ENCODE measurements around the gene FOXS1. TPM values are rescaled to one million over a fixed set of nuclear protein-coding genes. Genes with fewer than 3 reads are reported as not detected.

The FOXS1 gene
- 1.1 and 1.2 TPM in 2 replicates for total RNA-seq

DNA sequence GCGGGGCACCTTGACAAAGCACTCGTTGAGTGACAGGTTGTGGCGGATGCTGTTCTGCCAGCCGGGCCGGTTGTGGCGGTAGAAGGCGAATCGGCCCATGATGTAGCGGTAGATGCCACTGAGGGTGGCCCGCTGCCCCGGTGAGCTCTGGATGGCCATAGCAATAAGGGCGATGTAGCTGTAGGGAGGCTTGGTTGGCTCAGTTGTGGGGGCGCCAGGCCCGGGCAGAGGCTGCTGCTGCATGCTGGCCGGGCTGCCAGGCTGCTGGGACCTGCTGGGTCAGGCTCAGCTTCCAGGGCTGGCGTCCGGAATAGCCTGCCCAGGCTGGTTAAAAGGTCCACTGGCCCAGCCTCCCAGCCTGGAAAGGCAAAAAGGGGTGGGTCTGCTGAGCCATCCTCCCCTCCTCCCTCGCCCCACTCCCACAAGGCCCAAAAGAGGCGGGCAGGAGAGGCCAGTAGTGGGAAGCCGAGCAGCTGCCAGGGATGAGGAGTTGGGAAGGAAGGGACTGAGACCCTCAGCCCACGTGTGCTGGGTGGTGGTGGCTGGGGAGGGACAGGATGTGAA lies at the start of gene FOXS1:
TSS of gene FOXS1 (minus strand) at position 305 of the 564 bp plus-strand sequence. CDS start at position 243, 62 bp downstream.

DNA sequence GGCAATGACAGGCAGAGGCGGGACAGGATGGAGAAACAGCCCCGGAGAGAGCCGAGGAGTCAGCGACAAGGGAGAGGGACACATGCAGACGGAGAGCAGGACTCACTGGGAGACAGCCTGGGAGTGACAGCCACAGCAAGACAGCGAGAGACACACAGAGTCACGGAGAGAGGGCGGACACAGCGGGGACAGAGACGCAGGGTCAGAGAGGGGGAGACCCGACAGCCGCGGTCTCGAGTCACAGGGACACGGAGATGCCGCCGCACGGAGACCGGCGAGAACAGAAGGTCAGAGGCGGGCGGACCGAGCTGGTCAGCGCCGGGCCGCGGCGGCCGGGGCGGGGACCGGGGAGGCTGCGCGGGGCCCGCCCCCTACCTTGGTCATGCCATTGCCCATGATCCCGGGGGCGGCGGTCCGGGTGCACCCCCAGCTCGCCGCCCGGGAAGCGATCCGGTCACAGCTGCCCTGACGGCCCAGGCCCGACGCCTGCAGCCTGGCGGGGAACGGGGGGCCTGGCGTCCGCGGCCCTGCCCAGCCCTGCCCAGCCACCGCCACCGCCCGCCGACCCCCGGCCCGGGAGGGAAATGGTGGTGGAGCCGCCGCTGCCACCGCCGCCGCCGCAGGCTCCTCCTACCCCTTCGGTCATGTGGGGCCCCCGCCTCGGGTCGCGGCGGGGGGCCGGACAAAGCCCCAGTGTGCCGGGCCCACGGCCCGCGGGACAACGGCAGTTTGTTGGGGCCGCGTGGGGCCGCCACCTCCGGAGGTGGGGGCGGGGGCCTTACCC lies 24.7 kb upstream of the FOXS1 start, which contains the start of the genes DUSP15 and TTLL9:
TSS of gene DUSP15 (minus strand) at position 586 of the 784 bp plus-strand sequence. CDS start at position 396, 190 bp downstream.
TSS of gene TTLL9 (plus strand) at position 693 of the 784 bp plus-strand sequence. CDS start 493 bp downstream, outside the sequence.

DNA sequence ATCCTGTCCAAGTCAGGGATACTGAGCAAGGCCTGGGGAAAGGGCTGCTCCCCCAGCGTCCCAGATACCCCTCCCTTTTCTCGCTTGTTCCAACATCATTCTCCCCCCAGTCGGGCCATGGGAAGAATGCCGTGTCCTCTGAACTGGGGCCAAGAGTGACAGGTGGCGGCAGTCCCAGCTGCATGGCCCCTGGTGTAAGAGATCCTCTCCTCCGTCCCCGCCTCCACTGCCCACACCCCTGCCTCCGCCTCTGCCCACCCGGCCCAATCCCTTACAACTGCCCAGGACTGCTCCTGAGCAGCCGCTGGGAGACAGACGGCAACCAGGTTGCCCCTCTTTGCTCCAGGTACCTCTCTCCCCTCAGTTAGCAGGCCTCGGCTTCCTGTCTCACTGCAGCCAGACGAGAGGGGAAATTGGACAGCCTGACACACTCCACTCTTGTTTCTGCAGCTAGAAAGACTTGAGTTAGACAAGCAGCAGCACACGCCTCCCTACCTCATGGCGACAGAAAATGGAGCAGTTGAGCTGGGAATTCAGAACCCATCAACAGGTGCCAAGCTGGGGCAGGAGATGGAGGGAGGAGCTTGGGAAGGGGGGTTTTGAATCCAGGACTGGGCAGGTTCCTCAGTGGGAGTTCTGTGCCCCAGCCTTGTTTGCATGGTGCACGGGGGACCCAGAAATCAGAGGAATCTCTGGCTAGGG lies 26.2 kb downstream of the FOXS1 start, which contains the start of gene MYLK2:
TSS of gene MYLK2 (plus strand) at position 274 of the 702 bp plus-strand sequence. CDS start at position 499, 225 bp downstream.

Other genes with a start within 250 kb of the FOXS1 start
- 37.3 and 55.8 TPM in 2 replicates for gene ID1, start 240.3 kb downstream of the FOXS1 start, total RNA-seq
- gene COX4I2, start 207.7 kb downstream of the FOXS1 start, total RNA-seq, result not detected in 2 replicates
- 39.8 and 66.0 TPM in 2 replicates for gene BCL2L1, start 122.7 kb downstream of the FOXS1 start, total RNA-seq
- 4.2 and 28.5 TPM in 2 replicates for gene TPX2, start 106.3 kb downstream of the FOXS1 start, total RNA-seq
- gene MYLK2, start 26.2 kb downstream of the FOXS1 start, total RNA-seq, result 0.14 TPM in 1 of 2 replicates, not detected in the other
- gene DUSP15, start 24.9 kb upstream of the FOXS1 start, total RNA-seq, result not detected in 2 replicates
- gene TTLL9, start 25.0 kb upstream of the FOXS1 start, total RNA-seq, result not detected in 2 replicates
- 2.4 and 3.5 TPM in 2 replicates for gene PDRG1, start 106.4 kb upstream of the FOXS1 start, total RNA-seq
- gene XKR7, start 122.5 kb upstream of the FOXS1 start, total RNA-seq, result under 0.01 TPM in 1 of 2 replicates, not detected in the other
- gene CCM2L, start 164.8 kb upstream of the FOXS1 start, total RNA-seq, result not detected in 2 replicates
- gene HCK, start 206.6 kb upstream of the FOXS1 start, total RNA-seq, result not detected in 2 replicates